Measurements from ENCODE around the gene ESPL1. TPM values are rescaled to one million over a fixed set of nuclear protein-coding genes. Genes with fewer than 3 reads are reported as not detected.

ESPL1 gene
- total and polyA plus RNA-seq, 2 of the 13 experiments (the other 11 are each of a cell fraction or from before 2014, with no cell fraction given), result 5.8 to 11.5 TPM

DNA sequence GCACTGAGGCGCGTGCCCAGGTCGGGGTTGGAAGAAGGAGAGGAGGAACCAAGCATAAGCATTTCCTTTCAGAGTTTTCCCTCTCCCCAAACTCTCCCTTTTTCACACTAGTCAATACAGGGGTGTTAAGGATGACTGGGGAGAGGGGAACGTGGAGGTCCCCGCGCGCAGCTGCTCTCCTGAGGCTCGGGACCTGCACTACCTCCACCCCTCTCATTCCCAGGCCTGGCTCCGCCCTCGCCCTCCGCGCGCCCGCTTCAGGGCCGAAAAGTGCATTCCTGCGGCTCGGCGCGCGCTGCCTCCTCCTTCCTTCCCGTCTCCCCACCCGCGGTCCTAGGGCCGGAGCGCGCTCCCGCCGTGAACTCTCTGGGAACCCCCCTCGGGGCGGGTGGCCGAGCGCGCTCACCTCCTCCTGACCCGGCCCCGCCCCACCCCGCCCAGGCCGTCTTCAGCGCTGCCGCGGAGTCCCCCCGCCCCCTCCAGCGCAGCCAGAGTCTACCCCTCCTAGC is 47.4 kb upstream of the ESPL1 start (continued):
- TF ChIP-seq, protein P1, sequence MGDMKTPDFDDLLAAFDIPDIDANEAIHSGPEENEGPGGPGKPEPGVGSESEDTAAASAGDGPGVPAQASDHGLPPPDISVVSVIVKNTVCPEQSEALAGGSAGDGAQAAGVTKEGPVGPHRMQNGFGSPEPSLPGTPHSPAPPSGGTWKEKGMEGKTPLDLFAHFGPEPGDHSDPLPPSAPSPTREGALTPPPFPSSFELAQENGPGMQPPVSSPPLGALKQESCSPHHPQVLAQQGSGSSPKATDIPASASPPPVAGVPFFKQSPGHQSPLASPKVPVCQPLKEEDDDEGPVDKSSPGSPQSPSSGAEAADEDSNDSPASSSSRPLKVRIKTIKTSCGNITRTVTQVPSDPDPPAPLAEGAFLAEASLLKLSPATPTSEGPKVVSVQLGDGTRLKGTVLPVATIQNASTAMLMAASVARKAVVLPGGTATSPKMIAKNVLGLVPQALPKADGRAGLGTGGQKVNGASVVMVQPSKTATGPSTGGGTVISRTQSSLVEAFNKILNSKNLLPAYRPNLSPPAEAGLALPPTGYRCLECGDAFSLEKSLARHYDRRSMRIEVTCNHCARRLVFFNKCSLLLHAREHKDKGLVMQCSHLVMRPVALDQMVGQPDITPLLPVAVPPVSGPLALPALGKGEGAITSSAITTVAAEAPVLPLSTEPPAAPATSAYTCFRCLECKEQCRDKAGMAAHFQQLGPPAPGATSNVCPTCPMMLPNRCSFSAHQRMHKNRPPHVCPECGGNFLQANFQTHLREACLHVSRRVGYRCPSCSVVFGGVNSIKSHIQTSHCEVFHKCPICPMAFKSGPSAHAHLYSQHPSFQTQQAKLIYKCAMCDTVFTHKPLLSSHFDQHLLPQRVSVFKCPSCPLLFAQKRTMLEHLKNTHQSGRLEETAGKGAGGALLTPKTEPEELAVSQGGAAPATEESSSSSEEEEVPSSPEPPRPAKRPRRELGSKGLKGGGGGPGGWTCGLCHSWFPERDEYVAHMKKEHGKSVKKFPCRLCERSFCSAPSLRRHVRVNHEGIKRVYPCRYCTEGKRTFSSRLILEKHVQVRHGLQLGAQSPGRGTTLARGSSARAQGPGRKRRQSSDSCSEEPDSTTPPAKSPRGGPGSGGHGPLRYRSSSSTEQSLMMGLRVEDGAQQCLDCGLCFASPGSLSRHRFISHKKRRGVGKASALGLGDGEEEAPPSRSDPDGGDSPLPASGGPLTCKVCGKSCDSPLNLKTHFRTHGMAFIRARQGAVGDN (CRISPR knock-in tag; IDR thresholded peaks at IDR 0.05), result no peak
- TF ChIP-seq ESRRA (CRISPR knock-in tag; IDR thresholded peaks at IDR 0.05; ENCODE audit: low read depth) (no peak), ZNF530 (CRISPR knock-in tag; IDR thresholded peaks at IDR 0.05; ENCODE audit: low read depth) (no peak), ZSCAN25 (CRISPR knock-in tag; IDR thresholded peaks at IDR 0.05) (no peak), FLYWCH1 (CRISPR knock-in tag; IDR thresholded peaks at IDR 0.05) (no peak), POLR2A (IDR thresholded peaks at IDR 0.05; ENCODE audit: insufficient read depth in 1 of 2, low read depth in 2 of 2, low read length in 2 of 2) (no peak), ZSCAN12 (CRISPR knock-in tag; IDR thresholded peaks at IDR 0.05) (no peak), TEAD2 (CRISPR knock-in tag; IDR thresholded peaks at IDR 0.05) (no peak), BRCA1 (CRISPR knock-in tag; IDR thresholded peaks at IDR 0.05) (no peak), LCORL (IDR thresholded peaks at IDR 0.05) (no peak), LCORL (CRISPR knock-in tag; IDR thresholded peaks at IDR 0.05) (no peak), FOXK2 (IDR thresholded peaks at IDR 0.05) (no peak), ELF3 (CRISPR knock-in tag; IDR thresholded peaks at IDR 0.05) (peak; percentile 40), ZNF34 (CRISPR knock-in tag; IDR thresholded peaks at IDR 0.05; ENCODE audit: borderline replicate concordance) (no peak), NFYB (CRISPR knock-in tag; IDR thresholded peaks at IDR 0.05) (no peak), MTF2 (CRISPR knock-in tag; IDR thresholded peaks at IDR 0.05; ENCODE audit: borderline replicate concordance) (peak; percentile 4; the same call in 1 of the 2 replicates), ZNF615 (CRISPR knock-in tag; IDR thresholded peaks at IDR 0.05; ENCODE audit: borderline replicate concordance) (no peak), POGZ (CRISPR knock-in tag; IDR thresholded peaks at IDR 0.05) (0 out of 2 replicates have a peak, but pooled peaks have one; percentile 7), RFX5 (IDR thresholded peaks at IDR 0.05; ENCODE audit: low read depth, low read length) (no peak)
- TF ChIP-seq, protein P2, sequence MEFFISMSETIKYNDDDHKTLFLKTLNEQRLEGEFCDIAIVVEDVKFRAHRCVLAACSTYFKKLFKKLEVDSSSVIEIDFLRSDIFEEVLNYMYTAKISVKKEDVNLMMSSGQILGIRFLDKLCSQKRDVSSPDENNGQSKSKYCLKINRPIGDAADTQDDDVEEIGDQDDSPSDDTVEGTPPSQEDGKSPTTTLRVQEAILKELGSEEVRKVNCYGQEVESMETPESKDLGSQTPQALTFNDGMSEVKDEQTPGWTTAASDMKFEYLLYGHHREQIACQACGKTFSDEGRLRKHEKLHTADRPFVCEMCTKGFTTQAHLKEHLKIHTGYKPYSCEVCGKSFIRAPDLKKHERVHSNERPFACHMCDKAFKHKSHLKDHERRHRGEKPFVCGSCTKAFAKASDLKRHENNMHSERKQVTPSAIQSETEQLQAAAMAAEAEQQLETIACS (CRISPR knock-in tag; IDR thresholded peaks at IDR 0.05), result peak; percentile 97
- TF ChIP-seq, protein P3, sequence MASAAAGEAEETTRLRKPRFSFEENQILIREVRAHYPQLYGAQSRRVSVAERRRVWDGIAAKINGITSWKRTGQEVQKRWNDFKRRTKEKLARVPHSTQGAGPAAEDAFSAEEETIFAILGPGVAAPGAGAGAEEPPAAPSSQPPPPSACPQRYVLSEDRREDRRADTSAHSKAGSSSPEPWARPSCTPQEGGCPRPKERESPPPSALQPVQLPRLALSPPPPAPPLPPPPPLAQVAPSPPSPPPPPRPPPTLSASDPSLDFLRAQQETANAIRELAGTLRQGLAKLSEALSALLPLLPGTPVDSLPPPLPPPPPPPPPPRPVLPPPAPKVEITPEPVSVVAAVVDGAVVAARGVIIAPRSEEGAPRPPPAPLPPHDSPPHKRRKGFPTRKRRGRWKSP (CRISPR knock-in tag; IDR thresholded peaks at IDR 0.05), result no peak; the same call in 1 of the 2 replicates
- TF ChIP-seq, protein P4, sequence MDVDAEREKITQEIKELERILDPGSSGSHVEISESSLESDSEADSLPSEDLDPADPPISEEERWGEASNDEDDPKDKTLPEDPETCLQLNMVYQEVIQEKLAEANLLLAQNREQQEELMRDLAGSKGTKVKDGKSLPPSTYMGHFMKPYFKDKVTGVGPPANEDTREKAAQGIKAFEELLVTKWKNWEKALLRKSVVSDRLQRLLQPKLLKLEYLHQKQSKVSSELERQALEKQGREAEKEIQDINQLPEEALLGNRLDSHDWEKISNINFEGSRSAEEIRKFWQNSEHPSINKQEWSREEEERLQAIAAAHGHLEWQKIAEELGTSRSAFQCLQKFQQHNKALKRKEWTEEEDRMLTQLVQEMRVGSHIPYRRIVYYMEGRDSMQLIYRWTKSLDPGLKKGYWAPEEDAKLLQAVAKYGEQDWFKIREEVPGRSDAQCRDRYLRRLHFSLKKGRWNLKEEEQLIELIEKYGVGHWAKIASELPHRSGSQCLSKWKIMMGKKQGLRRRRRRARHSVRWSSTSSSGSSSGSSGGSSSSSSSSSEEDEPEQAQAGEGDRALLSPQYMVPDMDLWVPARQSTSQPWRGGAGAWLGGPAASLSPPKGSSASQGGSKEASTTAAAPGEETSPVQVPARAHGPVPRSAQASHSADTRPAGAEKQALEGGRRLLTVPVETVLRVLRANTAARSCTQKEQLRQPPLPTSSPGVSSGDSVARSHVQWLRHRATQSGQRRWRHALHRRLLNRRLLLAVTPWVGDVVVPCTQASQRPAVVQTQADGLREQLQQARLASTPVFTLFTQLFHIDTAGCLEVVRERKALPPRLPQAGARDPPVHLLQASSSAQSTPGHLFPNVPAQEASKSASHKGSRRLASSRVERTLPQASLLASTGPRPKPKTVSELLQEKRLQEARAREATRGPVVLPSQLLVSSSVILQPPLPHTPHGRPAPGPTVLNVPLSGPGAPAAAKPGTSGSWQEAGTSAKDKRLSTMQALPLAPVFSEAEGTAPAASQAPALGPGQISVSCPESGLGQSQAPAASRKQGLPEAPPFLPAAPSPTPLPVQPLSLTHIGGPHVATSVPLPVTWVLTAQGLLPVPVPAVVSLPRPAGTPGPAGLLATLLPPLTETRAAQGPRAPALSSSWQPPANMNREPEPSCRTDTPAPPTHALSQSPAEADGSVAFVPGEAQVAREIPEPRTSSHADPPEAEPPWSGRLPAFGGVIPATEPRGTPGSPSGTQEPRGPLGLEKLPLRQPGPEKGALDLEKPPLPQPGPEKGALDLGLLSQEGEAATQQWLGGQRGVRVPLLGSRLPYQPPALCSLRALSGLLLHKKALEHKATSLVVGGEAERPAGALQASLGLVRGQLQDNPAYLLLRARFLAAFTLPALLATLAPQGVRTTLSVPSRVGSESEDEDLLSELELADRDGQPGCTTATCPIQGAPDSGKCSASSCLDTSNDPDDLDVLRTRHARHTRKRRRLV (CRISPR knock-in tag; IDR thresholded peaks at IDR 0.05), result no peak

All from HepG2 (cell line).